Left lobe of liver (tissue), 2 donors: Measurements from ENCODE around the gene LARP4. TPM values are rescaled to one million over a fixed set of nuclear protein-coding genes. Genes with fewer than 3 reads are reported as not detected.
"Not testable (repeated sequence)": the region's sequence is repeated elsewhere in the genome, so short reads cannot be mapped to it uniquely, and the experiment has no call there.

Source experiments
- ATAC-seq: fragments of 200-7000 bp; cut with Tn5 transposase; one replicate; pipeline ENCODE4 v1.9.1; 2020; ENCODE audit warnings: mild to moderate bottlenecking, moderate library complexity
- DNase-seq: peaks from one replicate; pipeline ENCODE4 v3.0.0-alpha.2; 2020; ENCODE audit warnings: low spot score
- total RNA-seq: library from RNA; stranded (reverse); gene quantifications from one replicate; pipeline ENCODE4 v1.2.1, GENCODE V29; 2021
- donor health status: DM: no; HTN: no; CAD: no; lungs with moderate emphysema.
- donor health status: DM: no; HTN: yes; CAD: no.

Gene LARP4
- total RNA-seq, 1 donor from 2014 or later = 67.1 TPM

DNA sequence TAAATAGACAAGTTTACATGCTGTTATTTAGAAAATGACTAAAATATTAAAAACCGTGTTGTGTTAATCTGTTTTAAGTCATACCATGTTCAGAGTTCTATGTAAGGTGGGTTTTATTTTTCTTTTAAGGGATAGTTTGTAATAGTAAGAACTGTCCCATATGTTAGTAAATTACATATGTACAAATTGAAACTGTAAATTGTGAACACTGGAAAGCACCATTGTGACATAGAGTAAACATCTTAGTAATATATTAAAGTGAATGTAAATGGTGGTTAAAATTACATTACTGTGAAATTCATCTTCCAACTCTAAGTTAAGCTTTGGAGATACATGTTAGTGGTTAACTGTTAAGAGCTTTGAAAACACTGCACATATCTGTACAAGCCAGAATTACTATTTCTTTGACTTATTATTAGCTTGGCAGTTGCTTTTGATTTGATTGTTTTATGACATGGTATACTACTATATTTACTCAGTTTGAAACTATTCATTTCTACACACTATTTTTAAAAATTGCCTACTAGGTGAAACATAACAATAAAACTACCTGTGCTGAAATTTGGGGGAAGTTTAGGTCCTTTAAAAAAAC is 76.7 kb downstream of the LARP4 start:
- ATAC-seq (no peak), DNase-seq (no peak)

DNA sequence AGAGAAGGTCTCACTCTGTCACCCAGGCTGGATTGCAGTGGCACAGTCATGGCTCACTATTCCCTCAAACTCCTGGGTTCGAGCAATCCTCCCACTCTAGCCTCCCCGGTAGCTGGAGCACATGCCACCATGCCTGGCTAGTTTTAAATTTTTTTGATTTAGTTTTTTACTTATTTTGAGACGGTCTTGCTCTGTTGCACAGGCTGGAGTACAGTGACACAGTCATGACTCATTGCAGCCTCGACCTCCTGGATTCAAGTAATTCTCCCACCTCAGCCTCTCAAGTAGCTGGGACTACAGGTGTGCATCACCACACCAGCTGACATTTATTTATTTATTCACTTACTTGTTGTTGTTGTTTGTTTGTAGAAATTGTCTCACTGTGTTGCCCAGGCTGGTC is 81.9 kb downstream of the LARP4 start:
- ATAC-seq = no peak
- DNase-seq = no peak

DNA sequence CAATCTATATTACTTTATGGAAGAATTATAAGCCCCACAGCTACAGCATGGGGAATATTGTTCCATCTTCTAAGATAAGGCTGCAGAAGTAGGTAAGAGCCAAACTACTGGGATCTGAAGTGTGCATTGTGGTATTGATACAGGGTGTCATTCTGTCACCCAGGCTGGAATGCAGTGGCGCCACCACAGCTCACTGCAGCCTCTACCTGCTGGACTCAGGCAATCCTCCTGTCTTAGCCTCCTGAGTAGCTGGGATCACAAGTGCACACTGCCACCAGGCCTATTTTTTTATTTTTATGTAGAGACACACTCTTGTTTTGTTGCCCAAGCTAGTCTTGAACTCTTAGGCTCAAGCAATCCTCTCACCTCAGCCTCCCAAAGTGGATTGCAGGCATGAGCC is 82.8 kb downstream of the LARP4 start:
- DNase-seq (no peak), ATAC-seq (no peak)

DNA sequence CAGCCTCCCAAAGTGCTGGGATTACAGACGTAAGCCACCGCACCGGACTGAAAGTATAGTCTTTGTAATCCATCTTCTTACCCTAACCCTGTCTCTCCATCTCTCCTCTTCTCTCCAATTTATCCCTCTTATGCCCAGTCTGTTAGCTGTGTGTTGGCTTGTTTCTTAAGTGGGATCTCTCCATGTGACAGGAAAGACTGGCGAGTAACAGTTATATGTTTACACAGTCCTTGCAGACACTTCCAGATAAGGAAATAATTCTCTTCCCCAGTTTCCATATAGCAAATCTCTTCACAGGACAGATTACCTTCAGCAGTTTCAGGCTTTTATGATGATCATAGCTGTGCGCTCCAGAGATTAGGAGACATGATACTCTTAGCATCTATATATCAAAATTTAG is 88.1 kb downstream of the LARP4 start:
- DNase-seq (no peak), ATAC-seq (no peak)

DNA sequence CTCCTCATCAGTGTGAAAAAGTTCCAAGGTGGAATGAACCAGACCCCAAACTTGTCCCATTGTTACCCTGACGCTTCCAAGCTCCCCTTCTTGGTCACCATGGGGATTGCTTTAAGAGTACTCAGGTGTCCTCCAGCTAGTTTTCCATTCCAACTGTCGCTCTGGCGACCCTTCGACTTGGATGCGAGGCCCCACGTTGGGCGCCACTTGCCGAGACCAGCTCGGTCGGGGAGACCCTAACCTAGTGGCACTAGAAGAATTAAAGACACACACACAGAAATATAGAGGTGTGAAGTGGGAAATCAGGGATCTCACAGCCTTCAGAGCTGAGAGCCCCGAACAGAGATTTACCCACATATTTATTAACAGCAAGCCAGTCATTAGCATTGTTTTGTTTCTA is 97.4 kb downstream of the LARP4 start:
- not testable (repeated sequence) for DNase-seq, ATAC-seq

DNA sequence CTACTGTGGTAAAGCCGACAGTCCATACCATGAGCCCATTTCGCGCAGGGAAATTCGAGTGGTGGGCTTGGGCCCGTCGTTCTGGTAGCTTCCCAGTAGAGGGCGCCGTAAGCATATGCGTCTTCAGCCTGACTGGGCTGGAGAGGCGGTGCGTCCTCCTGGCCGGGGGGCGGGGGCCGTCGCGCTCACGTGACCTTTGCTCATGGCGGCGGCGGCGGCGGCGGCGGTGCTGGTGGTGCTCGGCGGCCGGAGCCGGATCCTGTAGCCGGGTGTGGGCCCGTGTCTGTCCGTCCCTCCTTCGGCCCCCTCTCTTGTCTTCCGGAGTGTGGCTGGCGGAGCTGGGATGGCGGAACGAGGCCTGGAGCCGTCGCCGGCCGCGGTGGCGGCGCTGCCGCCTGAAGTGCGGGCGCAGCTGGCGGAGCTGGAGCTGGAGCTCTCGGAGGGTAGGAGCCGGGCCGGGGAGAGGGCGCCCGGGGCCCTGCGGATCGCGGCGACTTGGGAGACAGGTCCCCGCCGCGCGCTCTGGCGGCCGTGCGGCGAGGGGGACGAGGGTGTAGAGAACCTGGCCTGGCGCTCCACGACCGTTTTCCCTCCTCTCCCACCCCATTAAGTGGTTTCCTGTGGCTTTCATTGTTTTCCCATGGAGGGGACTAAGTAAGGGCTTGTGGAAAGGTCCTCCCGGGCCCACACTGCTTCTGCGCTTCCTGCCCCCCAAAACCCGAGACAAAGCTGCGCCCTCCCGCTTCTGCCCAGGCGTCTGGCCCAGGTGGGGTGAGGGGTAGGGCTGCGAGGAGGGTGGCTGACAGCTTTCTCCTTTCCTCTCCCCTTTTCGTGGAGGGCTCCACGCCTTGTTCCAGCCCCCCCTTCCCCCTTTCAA is 104.4 kb downstream of the LARP4 start, which contains the start of gene DIP2B:
Gene DIP2B (plus strand): TSS at position 188 of the 877 bp plus-strand sequence. CDS start 156 bp downstream, at position 344.
- ATAC-seq = peak; percentile 95
- peak; percentile 96 for DNase-seq

DNA sequence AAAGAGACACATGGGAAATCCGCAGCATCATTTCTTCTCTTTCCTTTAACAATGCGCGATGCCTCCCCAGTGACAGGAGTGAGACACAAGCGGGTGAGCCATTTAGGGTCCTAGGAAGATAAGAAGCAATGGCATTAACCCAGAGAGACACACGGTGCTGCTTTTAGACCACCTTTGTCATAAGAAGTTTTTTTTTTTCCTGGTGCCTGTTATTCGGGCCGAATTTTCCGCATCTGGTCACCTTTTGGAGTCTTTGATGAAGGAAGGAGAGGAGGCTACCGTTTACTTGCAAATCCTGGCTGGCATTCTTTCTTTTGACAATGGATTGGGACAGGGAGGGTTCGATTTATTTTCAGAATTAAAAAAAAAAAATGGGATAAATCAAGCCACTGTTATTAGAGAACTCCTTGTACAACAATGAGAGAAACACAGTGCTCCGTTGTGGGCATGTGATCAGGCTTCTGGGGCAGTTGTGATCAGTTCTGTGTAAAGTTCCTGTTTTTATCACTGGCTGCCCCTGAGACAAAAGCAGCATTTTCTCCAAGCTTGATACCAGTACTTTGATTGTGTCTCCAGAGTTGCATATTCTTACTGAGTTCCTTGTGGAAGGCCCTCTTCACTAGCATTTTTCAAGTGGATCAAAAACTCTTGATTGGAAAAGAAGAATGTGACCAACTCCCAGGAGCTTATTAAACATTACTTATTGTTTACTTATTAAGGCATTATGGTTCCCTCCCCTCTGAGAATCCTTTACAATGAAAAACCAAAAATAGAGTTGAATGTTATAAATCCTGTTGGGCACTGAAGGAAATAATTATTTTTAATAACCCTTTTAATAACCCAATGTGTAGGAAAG is 105.2 kb downstream of the LARP4 start:
- DNase-seq (no peak), ATAC-seq (peak; percentile 38)

DNA sequence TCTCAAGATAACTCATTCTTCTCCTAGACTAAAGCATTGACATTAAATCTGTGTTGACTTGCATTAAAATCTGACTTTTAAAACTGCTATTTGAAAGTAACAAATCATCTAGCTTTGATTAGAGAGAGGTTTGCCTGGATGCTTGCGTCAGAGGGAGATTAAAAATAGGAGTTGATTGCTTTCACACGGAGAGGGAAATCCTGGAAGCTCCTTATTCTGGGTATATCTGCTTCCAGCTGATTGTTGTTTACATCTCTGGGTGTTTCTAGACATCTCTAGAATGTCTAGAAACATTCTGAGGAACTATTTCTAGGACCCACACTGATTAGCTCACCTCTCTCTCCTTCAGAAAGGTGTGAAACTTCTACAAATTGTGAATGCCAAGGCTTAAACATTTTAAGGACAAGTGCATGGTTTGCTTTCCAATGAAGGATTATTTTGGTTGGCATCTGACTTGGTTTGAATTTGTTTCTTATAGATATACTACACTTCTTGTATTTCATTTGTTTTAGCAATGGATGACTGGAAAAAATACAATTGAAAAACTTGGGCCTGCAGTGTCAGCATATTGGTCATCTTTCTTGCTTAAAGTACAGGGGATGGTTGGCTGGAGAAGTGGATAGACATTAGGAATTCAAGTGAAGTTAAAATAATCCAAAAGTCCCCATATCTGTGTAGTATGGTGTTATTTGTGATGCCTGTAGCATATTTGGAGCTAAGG is 106.2 kb downstream of the LARP4 start:
- DNase-seq (no peak), ATAC-seq (no peak)

DNA sequence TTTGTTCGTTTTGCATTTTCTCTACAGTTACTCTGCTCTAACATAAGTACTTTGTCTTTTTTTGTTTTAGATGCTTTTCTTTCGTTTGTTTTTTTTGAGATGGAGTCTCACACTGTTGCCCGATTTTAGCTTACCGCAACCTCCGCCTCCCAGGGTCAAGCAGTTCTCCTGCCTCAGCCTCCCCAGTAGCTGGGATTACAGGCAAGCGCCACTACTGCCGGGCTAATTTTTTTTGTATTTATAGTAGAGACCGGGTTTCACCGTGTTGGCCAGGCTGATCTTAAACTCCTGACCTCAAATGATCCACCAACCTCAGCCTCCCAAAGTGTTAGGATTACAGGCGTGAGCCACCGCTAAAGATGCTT is 106.8 kb downstream of the LARP4 start:
- ATAC-seq (no peak), DNase-seq (no peak)

DNA sequence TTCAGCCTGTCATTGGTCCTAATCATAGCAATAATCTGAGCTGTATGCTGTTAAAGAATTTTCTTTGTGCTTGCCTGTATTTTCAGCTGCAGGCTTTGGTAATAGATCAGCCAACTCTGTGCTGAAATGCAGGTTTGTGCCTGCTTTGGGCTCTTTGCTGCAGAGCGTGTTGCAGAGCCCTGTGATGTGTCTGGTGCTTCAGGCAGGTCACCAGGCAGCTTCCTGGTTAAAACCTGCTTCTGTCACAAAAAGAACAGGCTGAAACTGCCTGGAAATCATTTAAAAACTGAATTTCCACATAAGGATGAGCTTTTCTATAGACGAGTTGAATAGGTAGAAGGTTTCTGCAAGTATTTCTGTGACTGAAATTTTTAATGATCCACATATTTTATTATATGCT is 107.2 kb downstream of the LARP4 start:
- DNase-seq = no peak
- no peak for ATAC-seq

DNA sequence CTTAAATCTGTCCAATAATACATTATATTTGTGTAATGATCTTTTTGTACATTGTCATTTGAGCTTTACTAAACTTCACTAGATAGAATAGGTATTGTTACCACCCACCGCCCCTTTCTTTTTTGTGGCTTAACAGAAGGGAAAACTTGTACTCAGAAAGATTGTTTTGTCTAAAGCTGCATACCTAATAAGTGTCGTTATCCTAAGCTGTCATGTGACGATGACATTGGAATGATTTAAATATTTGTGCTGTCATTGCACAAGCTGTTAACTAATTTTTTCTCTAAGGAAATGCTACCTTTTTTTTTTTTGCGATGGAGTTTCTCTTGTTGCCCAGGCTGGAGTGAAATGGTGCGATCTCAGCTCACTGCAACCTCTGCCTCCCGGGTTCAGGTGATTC is 107.7 kb downstream of the LARP4 start:
- no peak for ATAC-seq
- no peak for DNase-seq

DNA sequence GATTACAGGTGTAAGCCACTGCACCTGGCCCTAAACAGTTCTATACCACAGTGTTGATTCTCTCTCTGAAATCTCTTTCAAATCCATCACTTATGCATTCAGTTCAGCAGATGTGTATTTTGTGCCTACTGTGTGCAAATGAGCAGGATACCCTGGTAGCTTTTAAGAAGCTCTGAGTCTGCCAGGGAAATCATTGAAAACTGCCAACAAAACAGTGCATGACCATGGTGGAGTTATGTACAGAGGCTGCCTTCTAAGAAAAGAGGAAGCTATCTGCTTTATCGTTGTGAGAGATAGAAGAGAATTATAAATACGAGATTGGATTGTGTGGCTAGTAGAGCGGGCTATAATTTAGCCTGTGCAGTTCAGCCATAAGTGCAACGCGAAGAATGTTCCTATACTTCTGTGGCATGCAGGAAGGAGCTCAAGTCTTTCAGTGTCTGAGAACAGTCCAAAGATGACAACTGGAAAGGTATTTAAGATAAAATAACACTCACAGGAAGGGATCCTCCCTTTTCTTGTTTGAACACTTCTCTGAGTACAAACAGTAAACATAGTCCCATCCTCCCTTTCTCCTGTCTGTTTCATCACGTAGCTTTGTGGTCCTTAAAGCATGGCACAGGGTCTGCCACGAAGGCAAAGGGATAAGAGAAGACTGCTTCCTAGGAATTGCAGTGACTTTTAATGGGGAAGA is 108.4 kb downstream of the LARP4 start:
- DNase-seq = no peak
- no peak for ATAC-seq

DNA sequence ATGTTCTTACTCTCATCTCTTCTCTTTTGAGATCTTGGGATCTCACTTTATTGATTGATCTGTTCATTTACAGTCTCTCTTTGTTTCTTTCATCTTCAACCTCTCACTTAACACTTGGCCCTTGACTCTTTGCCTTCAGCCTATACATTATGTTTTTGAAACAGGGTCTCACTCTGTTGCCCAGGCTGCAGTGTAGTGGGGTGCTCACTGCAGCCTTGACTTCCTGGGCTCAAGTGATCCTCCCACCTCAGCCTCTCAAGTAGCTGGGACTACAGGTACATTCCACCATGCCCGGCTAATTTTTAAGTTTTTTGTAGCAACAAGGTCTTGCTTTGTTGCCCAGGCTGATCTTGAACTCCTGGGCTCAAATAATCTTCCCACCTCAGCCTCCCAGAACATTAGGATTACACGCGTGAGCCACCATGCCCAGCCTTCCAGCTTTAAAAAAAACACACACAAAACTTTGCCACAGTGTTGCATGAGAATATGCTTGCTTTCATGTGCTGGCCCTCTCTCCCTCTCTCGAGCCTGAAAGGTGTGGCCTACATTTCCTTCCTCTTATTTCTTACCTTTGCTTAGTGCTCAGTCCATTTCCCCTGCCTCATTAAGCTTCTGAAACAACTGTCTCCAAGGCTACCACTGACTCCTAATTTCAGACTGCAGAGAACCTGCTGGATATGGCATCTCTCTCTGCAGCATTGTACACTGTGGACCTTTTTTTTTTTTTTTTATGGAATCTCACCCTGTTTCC is 114.0 kb downstream of the LARP4 start:
- no peak for ATAC-seq
- no peak for DNase-seq

DNA sequence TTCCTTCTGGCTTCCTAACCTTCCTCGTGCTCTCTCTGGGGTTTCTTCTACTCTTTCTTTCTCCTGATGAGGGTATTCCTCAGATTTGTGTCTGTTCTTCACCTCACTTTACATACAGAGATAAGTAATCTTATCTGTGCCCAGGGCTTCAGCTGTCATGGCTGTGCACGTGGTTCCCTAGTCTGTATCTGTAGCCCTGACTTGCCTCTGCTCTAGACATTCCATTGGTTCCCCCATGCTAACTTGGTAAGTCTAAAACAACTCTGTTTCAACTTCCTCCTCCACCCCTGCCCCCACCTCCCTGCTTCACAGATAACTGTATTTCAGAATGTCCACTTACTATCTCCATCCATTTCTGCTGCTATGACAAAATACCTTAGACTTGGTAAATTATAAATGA is 114.9 kb downstream of the LARP4 start:
- ATAC-seq (no peak), DNase-seq (no peak)

DNA sequence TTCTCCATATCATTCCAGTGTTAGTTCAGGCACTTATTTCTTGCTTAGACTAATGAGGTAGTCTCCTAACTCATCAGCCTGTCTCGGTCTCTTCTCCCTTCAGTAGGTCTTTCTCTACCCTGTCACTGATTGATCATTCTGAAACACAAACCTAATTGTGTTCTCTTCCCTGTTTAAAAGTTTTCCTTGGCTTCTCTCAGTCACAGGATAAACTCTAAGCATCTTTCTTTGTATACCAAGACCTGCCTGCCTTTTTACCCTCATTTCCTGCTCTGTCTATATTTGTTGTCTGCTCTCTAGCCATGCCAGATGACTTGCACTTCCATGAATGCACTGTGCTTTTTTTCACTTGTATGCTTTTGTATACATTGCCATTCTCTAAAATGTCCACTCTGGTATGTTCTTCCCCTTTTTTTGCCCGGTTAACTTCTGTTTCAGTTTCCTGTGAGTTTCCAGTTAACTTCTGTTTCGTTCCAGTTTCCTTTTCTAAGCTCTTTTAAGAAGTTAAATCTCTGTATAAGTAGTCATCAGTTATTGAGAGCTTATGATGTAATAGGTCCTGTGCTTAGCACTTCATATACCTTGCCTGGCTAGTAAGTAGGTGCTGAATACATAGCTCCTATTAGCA is 116.8 kb downstream of the LARP4 start:
- DNase-seq (no peak), ATAC-seq (peak; percentile 34)

DNA sequence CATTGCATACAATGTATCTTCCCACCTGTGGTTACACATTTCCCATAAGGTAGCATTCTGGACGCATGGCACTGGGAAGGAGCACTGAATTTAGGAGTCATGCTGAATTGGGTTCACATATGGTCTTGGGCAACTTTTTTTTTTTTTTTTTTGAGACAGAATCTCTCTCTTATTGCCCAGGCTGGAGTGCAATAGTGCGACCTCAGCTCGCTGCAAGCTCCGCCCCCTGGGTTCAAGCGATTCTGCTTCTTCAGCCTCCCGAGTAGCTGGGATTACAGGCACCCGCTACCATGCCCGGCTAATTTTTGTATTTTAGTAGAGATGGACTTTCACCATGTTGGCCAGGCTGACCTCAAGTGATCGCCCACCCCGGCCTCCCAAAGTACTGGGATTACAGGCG is 117.4 kb downstream of the LARP4 start:
- DNase-seq (no peak), ATAC-seq (no peak)

DNA sequence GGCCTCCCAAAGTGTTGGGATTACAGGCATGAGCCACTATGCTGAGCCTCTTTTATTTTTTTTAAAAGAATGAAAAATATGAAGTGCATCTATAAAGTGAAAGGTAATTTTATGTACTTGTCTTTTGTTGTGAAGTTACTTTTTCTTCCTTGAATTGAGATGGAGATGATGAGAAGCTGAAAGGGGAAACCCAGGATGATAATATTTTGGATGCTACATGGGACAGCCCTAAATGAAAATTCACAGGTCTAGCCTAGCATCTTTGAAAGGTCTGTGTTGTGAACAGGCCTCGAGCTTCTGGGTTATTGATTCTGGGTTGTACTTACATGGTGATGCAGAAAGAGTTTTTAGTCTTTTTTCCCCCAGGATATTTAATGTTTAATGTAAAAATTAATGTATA is 118.7 kb downstream of the LARP4 start:
- DNase-seq = no peak
- no peak for ATAC-seq

DNA sequence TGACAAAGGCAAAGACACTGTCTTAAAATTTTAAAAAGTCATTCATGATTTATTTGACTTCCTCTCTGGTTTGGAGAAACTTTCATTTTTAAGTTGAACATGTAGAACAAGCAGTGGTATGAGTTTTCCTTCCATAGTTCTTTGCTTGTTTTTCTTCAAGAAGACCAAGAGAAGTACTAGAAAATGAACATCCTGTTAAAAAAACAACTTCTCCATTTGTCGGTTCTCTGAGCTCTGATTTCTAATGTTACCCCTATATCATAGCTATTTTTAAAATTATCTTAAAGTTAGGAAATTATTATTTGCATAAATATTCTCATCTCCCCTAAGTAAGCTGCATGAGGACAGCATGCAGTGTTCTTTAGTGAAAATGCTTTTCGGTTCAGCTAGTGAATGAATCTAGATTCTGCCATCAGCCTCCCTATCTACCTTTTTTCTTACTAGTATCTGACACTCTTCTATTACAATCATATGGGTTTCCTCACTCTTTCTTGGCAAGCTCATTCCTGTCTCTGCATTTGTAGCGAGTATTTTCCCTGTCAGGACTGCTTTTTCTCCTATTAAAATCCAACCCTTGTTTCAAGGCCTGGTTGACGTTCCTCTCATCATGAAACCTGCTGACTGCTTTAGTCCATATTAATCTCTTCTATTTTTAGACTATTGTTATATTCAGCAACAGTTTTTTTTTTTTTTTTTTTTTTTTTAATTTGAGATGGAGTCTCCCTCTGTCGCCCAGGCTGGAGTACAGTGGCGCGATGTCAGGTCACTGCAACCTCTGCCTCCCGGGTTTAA is 119.9 kb downstream of the LARP4 start:
- DNase-seq = no peak
- peak; percentile 58 for ATAC-seq
